Upper lobe of left lung (tissue), 6 donors: ENCODE data around the gene SFT2D2. TPM values are rescaled to one million over a fixed set of nuclear protein-coding genes. Genes with fewer than 3 reads are reported as not detected.
"Not testable (repeated sequence)": the region's sequence is repeated elsewhere in the genome, so short reads cannot be mapped to it uniquely, and the experiment has no call there.

Experiments
- ATAC-seq, 2 donors: fragments of 200-7000 bp; cut with Tn5 transposase; one replicate each; pipeline ENCODE4 v1.9.1; 2022; ENCODE audit warnings: mild to moderate bottlenecking in 2 of 2, moderate library complexity in 2 of 2; ENCODE audit not compliant: low FRiP score in 2 of 2
- DNase-seq, 2 donors: peaks; one replicate each; pipeline ENCODE4 v3.0.0-alpha.2; 2019 to 2020
- H3K27ac ChIP-seq, 4 donors: fragments of 200-600 bp; sonication (generic); one replicate each; pipeline ENCODE4 v1.5.1; 2016 to 2019
- H3K27me3 ChIP-seq, 4 donors: fragments of 200-600 bp; sonication (generic); one replicate each; pipeline ENCODE4 v1.5.1; 2017 to 2019
- H3K36me3 ChIP-seq, 4 donors: fragments of 200-600 bp; sonication (generic); one replicate each; pipeline ENCODE4 v1.5.1; 2016 to 2019
- H3K4me1 ChIP-seq, 4 donors: fragments of 200-600 bp; sonication (generic); one replicate each; pipeline ENCODE4 v1.5.1; 2018 to 2019
- H3K4me3 ChIP-seq, 4 donors: fragments of 200-600 bp; sonication (generic); one replicate each; pipeline ENCODE4 v1.5.1; 2017 to 2019; ENCODE audit warnings: mild to moderate bottlenecking in 2 of 4, moderate library complexity in 1 of 4
- H3K9me3 ChIP-seq, 4 donors: fragments of 200-600 bp; sonication (generic); one replicate each; pipeline ENCODE4 v1.5.1; 2018 to 2019
- CTCF ChIP-seq, 6 experiments: fragments of 450-650 bp in 4 of 6; fragments of 200-600 bp in 2 of 6; sonication (generic) in 2 of 6; IDR thresholded peaks; one replicate each; pipeline ENCODE4 v1.5.1; 2016 to 2019; ENCODE audit warnings: antibody characterized with exemption in 6 of 6
- EP300 ChIP-seq, 4 donors: sonication (generic); formaldehyde crosslinking; IDR thresholded peaks; one replicate each; pipeline ENCODE4 v1.5.1; 2017; ENCODE audit warnings: antibody characterized with exemption in 4 of 4, control low read depth in 2 of 4
- POLR2A ChIP-seq, 4 donors: fragments of 450-650 bp; IDR thresholded peaks; one replicate each; pipeline ENCODE4 v1.5.1; 2016 to 2017; ENCODE audit warnings: antibody characterized with exemption in 4 of 4, mild to moderate bottlenecking in 2 of 4
- POLR2AphosphoS5 ChIP-seq, 2 donors: sonication (generic); formaldehyde crosslinking; IDR thresholded peaks; one replicate each; pipeline ENCODE4 v1.5.1; 2017; ENCODE audit warnings: antibody characterized with exemption in 2 of 2
- WGBS, 2 donors: methylation state at CpG; one replicate each; pipeline ENCODE4 v1.1.5; 2017 to 2018; 5-methylcytosine and 5-hydroxymethylcytosine counted together
- total RNA-seq, 6 donors: library from RNA; depleted of rRNA in 4 of 6; stranded (reverse); fragments of >200 nt in 4 of 6; gene quantifications; one replicate each; pipeline versions ENCODE4 v1.1.0 to v1.2.1, GENCODE V29; 2016 to 2021
- donor health status: DM: no; HTN: no; CAD: no; lungs with moderate emphysema.
- donor health status: DM: no; HTN: yes; CAD: no; lungs with severe emphysema.

Gene SFT2D2
- total RNA-seq, 6 donors from 2014 or later = 27.7 to 70.6 (median 41.9) TPM

DNA sequence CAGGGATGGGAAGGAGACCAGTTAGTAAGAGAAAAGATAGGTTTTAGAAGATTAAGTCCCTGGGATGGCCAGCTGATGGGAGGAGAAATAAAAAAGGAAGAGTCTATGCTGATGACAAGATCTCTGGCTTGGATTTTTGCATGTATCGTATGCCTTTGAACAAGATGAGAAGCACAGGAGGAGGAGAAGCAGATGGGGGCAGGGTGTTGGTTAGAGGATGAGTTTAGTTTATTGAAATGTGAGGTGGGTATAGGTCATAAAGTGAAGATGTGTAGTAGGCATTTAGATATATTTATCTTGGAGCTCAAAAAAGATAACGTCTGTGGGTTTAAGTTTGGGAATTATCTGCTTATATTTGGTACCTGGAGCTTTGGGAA is 45.7 kb upstream of the SFT2D2 start:
- H3K27me3 ChIP-seq = no peaks in the 10 kb centered on the region
- peak overlapping the region in 3 of 4 donors; percentile 75 to 91 (median 86) for H3K4me3 ChIP-seq
- TF ChIP-seq POLR2AphosphoS5 (IDR thresholded peaks at IDR 0.05) = no peak
- TF ChIP-seq CTCF (IDR thresholded peaks at IDR 0.05) = no peak
- TF ChIP-seq POLR2A (IDR thresholded peaks at IDR 0.05) = no peak
- TF ChIP-seq EP300 (IDR thresholded peaks at IDR 0.05) = no peak
- H3K27ac ChIP-seq = peak overlapping the region; percentile 93 to 95 (median 94)
- no peak for ATAC-seq
- peaks cover 0 to 7% (median 0%) of the 10 kb centered on the region in 4 donors for H3K36me3 ChIP-seq
- H3K4me1 ChIP-seq = peaks cover 0 to 22% (median 11%) of the 10 kb centered on the region in 4 donors
- 49 to 58% methylated on average over 2 of the region's 2 CpGs for WGBS, 2 donors
- no peak for DNase-seq
- no peaks in the 10 kb centered on the region for H3K9me3 ChIP-seq

- not testable (repeated sequence) for ATAC-seq
- peaks cover 0 to 22% (median 11%) of the 10 kb centered on the region in 4 donors for H3K4me1 ChIP-seq
Observed at GRCh38 chr1:168181063-168181720, 44.6 kb upstream of the SFT2D2 start.

GRCh38 chr1:168187177-168187576 is 38.6 kb upstream of the SFT2D2 start:
- Histone ChIP-seq H3K27ac (no peak overlapping the region), H3K9me3 (no peaks in the 10 kb centered on the region), H3K36me3 (peaks cover 5 to 63% (median 19%) of the 10 kb centered on the region in 4 donors), H3K4me3 (no peak overlapping the region), H3K27me3 (no peaks in the 10 kb centered on the region), H3K4me1 (peaks cover 0 to 5% (median 0%) of the 10 kb centered on the region in 4 donors)
- DNase-seq = no peak
- TF ChIP-seq POLR2AphosphoS5 (IDR thresholded peaks at IDR 0.05) (no peak), EP300 (IDR thresholded peaks at IDR 0.05) (no peak), POLR2A (IDR thresholded peaks at IDR 0.05) (no peak), CTCF (IDR thresholded peaks at IDR 0.05) (no peak)
- ATAC-seq = no peak

More at GRCh38 chr1:168181063-168181720, 44.6 kb upstream of the SFT2D2 start:
- WGBS, 2 donors = 96 to 98% methylated on average over 15 of the region's 15 CpGs
- H3K36me3 ChIP-seq = peaks cover 0 to 13% (median 0%) of the 10 kb centered on the region in 4 donors
- DNase-seq, H3K27me3 ChIP-seq, H3K9me3 ChIP-seq, H3K27ac ChIP-seq, H3K4me3 ChIP-seq: not testable (repeated sequence)

GRCh38 chr1:168190403-168190802 is 35.4 kb upstream of the SFT2D2 start:
- Histone ChIP-seq H3K9me3 (no peaks in the 10 kb centered on the region), H3K4me3 (no peak overlapping the region), H3K27me3 (no peaks in the 10 kb centered on the region), H3K36me3 (peaks cover 12 to 72% (median 24%) of the 10 kb centered on the region in 4 donors), H3K27ac (no peak overlapping the region), H3K4me1 (no peaks in the 10 kb centered on the region)
- no peak for ATAC-seq
- 73 to 74% methylated on average over 2 of the region's 2 CpGs for WGBS, 2 donors
- TF ChIP-seq EP300 (IDR thresholded peaks at IDR 0.05) (no peak), POLR2A (IDR thresholded peaks at IDR 0.05) (no peak), POLR2AphosphoS5 (IDR thresholded peaks at IDR 0.05) (no peak), CTCF (IDR thresholded peaks at IDR 0.05) (no peak)
- no peak for DNase-seq

DNA sequence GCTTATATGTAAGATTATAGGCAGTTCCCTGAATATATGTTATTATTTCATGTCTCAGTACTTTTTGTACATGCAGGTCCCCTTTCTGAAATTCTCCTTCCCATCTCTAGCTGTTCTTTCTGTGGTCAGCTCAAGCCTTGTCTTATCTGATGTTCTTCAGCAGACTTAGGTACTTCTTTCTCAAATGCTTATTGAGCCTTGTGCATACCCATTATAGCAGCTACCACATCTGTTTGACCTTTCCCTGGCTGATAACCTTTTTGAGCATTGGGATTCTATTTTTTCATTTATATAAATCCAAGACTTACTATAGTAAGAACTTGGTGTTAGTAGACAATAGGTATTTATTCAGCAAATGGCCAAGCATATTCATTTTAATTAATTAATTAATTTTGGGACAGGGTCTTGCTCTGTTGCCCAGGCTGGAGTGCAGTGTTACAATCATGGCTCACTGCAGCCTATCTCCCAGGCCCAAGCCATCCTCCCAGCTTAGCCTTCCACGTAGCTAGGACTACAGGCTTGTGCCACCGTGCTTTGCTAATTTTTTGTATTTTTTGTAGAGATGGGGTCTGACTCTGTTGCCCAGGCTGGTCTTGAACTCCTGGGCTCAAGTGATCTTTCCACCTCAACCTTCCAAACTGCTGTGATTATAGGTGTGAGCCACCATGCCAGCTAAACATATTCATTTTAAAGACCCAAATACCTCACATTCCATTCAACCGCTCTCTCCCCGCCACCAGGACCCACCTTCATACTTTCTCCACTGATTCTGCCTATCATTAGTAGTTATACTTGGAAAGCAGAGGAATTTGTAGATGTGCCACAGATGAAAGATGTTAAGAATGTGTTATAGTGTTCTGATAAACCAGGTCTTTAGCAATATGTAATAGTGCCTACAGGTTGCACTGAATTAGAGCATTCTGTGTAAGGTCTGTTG is 30.3 kb upstream of the SFT2D2 start:
- DNase-seq (no peak), ATAC-seq (no peak)
- H3K36me3 ChIP-seq = peaks cover 22 to 83% (median 35%) of the 10 kb centered on the region in 4 donors

More for the DNA sequence above, 30.3 kb upstream of the SFT2D2 start:
- H3K9me3 ChIP-seq = no peaks in the 10 kb centered on the region
- 92 to 97% methylated on average over 4 of the region's 4 CpGs for WGBS, 2 donors
- no peaks in the 10 kb centered on the region for H3K4me1 ChIP-seq
- TF ChIP-seq POLR2A (IDR thresholded peaks at IDR 0.05) (no peak), CTCF (IDR thresholded peaks at IDR 0.05) (no peak), EP300 (IDR thresholded peaks at IDR 0.05) (no peak), POLR2AphosphoS5 (IDR thresholded peaks at IDR 0.05) (no peak)
- H3K27ac ChIP-seq = no peak overlapping the region
- no peaks in the 10 kb centered on the region for H3K27me3 ChIP-seq
- no peak overlapping the region for H3K4me3 ChIP-seq
